Measurements from ENCODE around the gene EZH1. TPM values are rescaled to one million over a fixed set of nuclear protein-coding genes. Genes with fewer than 3 reads are reported as not detected.

Gene EZH1
- total and polyA plus RNA-seq, 10 of the 15 experiments (the other 5 are each of a cell fraction or from before 2014, with no cell fraction given) = 6.1 to 43.3 (median 16.8) TPM

- no peak for DNase-seq (ENCODE audit: low read depth, low spot score)
- Histone ChIP-seq H3K79me2 (ENCODE audit: control insufficient read depth, insufficient read depth, low read length) (no peaks in the 10 kb centered on the region), H2AFZ (ENCODE audit: control insufficient read depth, low read depth, low read length) (no peak overlapping the region), H3K4me2 (ENCODE audit: control insufficient read depth, insufficient read depth) (no peak overlapping the region), H3K9ac (ENCODE audit: control insufficient read depth, insufficient read depth, low read length) (no peak overlapping the region), H3K36me3 (ENCODE audit: control insufficient read depth in 2 of 2, insufficient read depth in 2 of 2, low read length in 1 of 2) (peaks cover 0 to 5% of the 10 kb centered on the region in 2 experiments; a peak in 2 of 4 replicates), H4K20me1 (ENCODE audit: control insufficient read depth, insufficient read depth) (no peaks in the 10 kb centered on the region; the same call in 1 of the 2 replicates), H3K9me3 (replicated peaks; ENCODE audit: control insufficient read depth, insufficient read depth, low read length) (no peaks in the 10 kb centered on the region; the same call in 2 of the 3 replicates), H3K4me1 (ENCODE audit: control insufficient read depth, insufficient read depth, low read length) (no peaks in the 10 kb centered on the region), H3K27ac (ENCODE audit: control insufficient read depth, insufficient read depth) (no peak overlapping the region), H3K27me3 (replicated peaks in 1 of 2; ENCODE audit: control insufficient read depth in 2 of 2, insufficient read depth in 2 of 2, low read length in 1 of 2) (peaks cover 7 to 21% of the 10 kb centered on the region in 2 experiments), H3K4me3 (no peak overlapping the region)
- TF ChIP-seq MTA2 (IDR thresholded peaks at IDR 0.05; ENCODE audit: low read depth) = no peak
- TF ChIP-seq JUND (IDR thresholded peaks at IDR 0.05; ENCODE audit: low read depth, low read length) = no peak
- TF ChIP-seq MEF2A (IDR thresholded peaks at IDR 0.05; ENCODE audit: insufficient read depth, low read depth, low read length) = no peak
- no peak for TF ChIP-seq KLF5 (IDR thresholded peaks at IDR 0.05; ENCODE audit: partially characterized antibody)
- no peak for TF ChIP-seq REST (IDR thresholded peaks at IDR 0.05; ENCODE audit: low read depth, low read length)
- TF ChIP-seq POLR2A (IDR thresholded peaks at IDR 0.05; ENCODE audit: low read depth, low read length) = no peak
- ATAC-seq = no peak
- CTCF ChIA-PET = no interaction called here
- RAD21 ChIA-PET (ENCODE audit: unreplicated experiment) = no interaction called here
- no peak for FAIRE-seq
- in situ Hi-C loops (cut with MboI) (no loop called here), intact Hi-C loops (cut with micrococcal nuclease; ENCODE audit: unreplicated experiment) (no loop called here)
- WGBS (ENCODE audit: insufficient coverage, insufficient replicate concordance, low lambda C conversion rate, missing lambda C conversion rate) = 46% methylated on average over 21 of the region's 22 CpGs
- SMC1A ChIA-PET (ENCODE audit: uncharacterized antibody, unreplicated experiment) = no interaction called here
- no TSS peak for BruUV-seq (replicated peaks)
- POLR2A ChIA-PET = interaction anchor here (0.5 kb wide), 1 partner anchor 349 kb away, joined by 3 read pairs; no protein-coding TSS in a partner anchor
Observed at GRCh38 chr17:42783791-42784138, 38.9 kb upstream of the EZH1 start.

Data from GM12878 (cell line).